Fibroblast of mammary gland (primary cell): ENCODE data around the gene SMC4.

Source experiments
- DNase-seq: peaks from one replicate; pipeline ENCODE4 v3.0.0-alpha.2; 2010; ENCODE audit warnings: low read depth
- H3K4me3 ChIP-seq: 2 replicates; pipeline ENCODE4 v1.5.1; 2011; ENCODE audit warnings: low read depth, mild to moderate bottlenecking, low read length, moderate library complexity; ENCODE audit not compliant: control insufficient read depth
- CTCF ChIP-seq: conservative IDR thresholded peaks from 2 replicates; pipeline ENCODE4 v1.5.1; 2011; ENCODE audit warnings: low read depth, low read length, inconsistent platforms; ENCODE audit not compliant: control insufficient read depth, insufficient read depth

The SMC4 gene

GRCh38 chr3:160458151-160458550 is 58.7 kb downstream of the SMC4 start:
- H3K4me3 ChIP-seq = no peak overlapping the region
- DNase-seq = no peak
- TF ChIP-seq CTCF = no peak

GRCh38 chr3:160459450-160459970 is 60.1 kb downstream of the SMC4 start:
- no peak for DNase-seq
- H3K4me3 ChIP-seq = no peak overlapping the region
- TF ChIP-seq CTCF = no peak

GRCh38 chr3:160460033-160460432 is 60.6 kb downstream of the SMC4 start:
- no peak for TF ChIP-seq CTCF
- H3K4me3 ChIP-seq = no peak overlapping the region
- no peak for DNase-seq

GRCh38 chr3:160464321-160464720 is 64.9 kb downstream of the SMC4 start:
- TF ChIP-seq CTCF = no peak
- no peak for DNase-seq
- no peak overlapping the region for H3K4me3 ChIP-seq

GRCh38 chr3:160464971-160465370 is 65.5 kb downstream of the SMC4 start:
- no peak for DNase-seq
- no peak overlapping the region for H3K4me3 ChIP-seq
- TF ChIP-seq CTCF = no peak

GRCh38 chr3:160470181-160470580 is 70.7 kb downstream of the SMC4 start:
- TF ChIP-seq CTCF = no peak
- H3K4me3 ChIP-seq = no peak overlapping the region
- DNase-seq = no peak

- H3K4me3 ChIP-seq = no peak overlapping the region
- TF ChIP-seq CTCF = no peak
- no peak for DNase-seq
Observed at GRCh38 chr3:160471892-160472291, 72.4 kb downstream of the SMC4 start.
